Cortex of kidney (tissue), 1 donor: ENCODE measurements around the gene NARS2.
"Not testable (repeated sequence)": the region's sequence is repeated elsewhere in the genome, so short reads cannot be mapped to it uniquely, and the experiment has no call there.

Source experiments
- DNase-seq: peaks from one replicate; lab custom pipeline; 2025; lab: John Stamatoyannopoulos, UW

The NARS2 gene

DNA sequence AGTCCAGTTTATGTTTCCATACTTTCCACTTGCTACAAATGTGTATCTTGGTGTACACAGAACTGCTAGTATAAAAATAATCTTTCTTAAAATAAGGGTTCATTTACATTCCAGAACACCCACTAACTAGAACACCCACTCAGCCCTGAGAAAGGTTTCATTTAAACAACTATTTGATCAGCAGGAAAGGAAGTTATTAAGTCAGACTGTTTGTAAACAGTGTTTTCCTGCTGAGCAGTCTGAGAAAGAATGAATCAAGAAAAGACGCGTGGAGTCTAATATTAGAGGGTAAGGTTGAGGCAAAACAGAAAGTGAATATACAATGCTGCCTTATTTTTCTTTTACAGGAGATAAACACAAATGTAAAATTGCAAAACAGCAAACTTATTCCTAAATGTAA is 32.7 kb downstream of the NARS2 start:
- no peak for DNase-seq

- no peak for DNase-seq
These were observed 33.1 kb downstream of the NARS2 start for GRCh38 chr11:78541537-78541936.

DNA sequence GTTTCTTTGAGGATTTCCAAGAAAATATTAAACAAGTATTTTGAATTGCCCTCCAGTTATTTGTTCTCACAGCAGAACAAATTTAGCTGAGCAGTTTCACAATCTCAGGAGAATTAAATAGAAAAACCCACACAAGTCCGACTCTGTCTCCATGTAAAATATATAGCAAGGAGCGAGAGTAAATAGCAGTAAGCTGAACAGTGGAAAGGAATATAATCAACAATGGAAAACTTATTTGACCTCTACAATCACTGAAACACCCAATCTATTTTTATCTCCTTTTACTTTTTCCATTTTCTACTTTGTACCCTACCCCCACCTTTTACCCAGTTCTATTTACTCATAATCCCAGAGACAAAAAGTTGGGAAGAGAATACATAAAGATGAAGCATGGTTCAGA is 34.4 kb downstream of the NARS2 start:
- no peak for DNase-seq

- no peak for DNase-seq
These were observed 35.2 kb downstream of the NARS2 start for GRCh38 chr11:78539506-78539905.

DNA sequence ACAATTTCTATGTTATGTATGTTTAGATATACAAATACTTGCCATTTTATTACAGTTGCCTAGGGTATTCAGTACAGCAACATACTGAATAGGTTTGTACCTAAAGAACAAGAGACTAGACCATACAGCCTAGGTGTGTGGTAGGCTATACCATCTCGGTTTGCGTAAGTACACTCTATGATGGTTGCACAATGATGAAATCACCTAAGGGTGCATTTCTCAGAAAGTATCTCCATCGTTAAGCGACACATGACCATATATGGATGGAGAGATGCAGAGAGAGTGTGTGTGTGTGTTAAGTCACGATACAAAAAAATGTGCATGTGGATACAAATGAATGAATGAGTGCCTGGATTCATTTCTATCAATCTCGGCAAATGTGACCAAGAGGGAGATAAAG is 37.7 kb downstream of the NARS2 start:
- DNase-seq = no peak

DNA sequence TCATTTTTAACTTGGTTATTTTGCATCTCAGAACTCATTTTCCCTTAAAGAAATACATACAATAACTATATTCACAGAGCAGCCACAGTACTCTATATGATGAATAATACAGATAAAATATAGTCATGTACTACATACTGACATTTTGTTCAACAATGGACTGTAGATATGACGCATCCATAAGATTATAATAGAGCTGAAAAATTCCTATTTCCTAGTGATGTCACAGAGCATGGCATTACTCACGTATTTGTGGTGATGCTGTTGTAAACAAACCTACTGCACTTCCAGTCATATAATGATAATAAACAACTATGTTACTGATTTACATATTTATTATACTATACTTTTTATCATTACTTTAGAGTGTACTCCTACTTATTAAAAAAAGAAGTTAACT is 38.7 kb downstream of the NARS2 start:
- no peak for DNase-seq

GRCh38 chr11:78535027-78535426 is 39.6 kb downstream of the NARS2 start:
- DNase-seq = no peak

GRCh38 chr11:78533399-78533798 is 41.3 kb downstream of the NARS2 start:
- no peak for DNase-seq

- DNase-seq = no peak
These were observed 41.7 kb downstream of the NARS2 start for GRCh38 chr11:78532991-78533390.

DNA sequence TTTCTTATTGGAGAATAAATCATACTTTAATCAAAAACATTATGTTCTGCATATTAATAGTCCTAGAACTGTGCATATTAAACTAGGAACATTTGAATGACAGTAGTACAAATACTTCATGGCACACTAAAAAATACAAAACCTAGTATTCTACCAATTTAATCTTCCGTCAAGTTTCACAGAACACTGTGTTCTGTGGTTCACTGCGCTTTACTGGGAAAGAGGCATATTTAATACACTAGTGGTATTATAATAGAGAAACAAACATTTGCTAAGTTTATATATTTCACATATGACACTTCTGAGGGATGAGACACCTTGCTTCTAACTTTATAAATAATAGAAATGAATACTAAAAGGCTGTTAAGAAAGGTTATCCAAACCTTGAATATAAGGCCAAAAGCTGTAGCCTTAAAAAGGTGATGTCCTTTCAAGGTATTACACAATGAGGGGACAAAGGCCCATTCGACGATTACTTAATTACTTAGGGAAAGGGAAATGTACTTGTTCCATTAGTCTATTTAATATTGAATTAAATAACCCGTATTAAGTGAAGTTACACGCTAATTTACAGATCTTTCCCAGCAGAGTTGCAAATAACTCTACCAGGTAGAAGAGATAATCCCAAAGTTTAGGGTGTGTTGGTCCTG is 48.0 kb downstream of the NARS2 start:
- DNase-seq = no peak

GRCh38 chr11:78525720-78526119 is 48.9 kb downstream of the NARS2 start:
- DNase-seq = no peak

- DNase-seq = no peak
These were observed 54.4 kb downstream of the NARS2 start for GRCh38 chr11:78520230-78520629.

DNA sequence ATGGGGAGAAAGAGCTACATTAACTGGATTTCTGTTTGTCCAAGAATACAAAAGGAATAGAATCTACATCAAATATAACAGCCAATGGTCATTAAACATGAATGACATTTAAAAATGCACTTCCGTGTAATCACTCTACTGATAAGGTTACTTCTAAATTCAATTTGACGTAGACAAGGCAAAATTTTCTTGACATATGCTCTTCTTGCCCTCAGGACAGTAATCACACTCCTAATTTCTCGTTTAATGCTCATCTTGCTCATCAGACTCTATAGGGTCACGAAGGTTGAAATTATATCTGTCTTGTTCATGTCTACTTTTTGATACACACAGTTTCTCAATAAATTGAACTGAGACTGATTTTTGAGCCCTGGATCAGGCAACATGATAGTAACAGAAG is 58.4 kb downstream of the NARS2 start:
- DNase-seq = no peak

GRCh38 chr11:78514922-78515502 is 59.7 kb downstream of the NARS2 start:
- DNase-seq = no peak

GRCh38 chr11:78513085-78513484 is 61.6 kb downstream of the NARS2 start:
- DNase-seq = not testable (repeated sequence)

DNA sequence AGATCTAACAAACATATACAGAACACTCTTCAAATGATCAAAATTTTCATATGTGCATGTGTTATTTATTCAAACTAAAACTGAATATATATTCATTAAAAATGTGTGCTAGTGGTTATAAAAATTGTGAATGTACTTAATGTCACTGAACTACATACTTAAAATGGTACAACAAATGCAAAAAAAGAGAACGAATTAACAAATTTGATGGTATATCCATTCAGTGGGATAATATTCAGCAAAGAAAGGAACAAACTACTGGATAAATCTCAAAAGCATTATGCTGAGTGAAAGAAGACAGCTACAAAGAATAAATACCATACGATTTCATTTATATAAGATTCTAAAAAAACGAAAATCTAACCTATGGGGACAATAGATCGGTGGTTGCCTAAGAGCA is 64.1 kb downstream of the NARS2 start:
- no peak for DNase-seq

- DNase-seq = no peak
These were observed 64.6 kb downstream of the NARS2 start for GRCh38 chr11:78510025-78510596.

DNA sequence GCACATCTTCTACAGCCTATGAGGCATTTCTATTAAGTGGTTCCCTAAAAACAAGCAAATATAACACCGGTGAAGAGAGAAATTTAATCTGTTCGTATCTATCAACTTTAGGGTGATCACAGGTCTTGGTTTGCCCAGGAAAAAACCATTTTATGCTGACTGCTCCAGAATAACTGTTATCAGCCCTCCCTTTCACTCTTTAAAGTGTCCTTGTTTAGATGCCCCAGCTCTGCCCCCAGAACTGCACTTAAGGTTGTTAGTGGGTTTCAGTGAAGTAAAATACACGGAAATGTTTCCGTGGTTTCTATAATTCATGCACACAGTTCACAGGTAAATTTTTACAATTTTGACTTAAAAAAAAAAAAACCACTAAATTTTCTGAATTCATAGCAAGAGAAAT is 70.0 kb downstream of the NARS2 start:
- DNase-seq = no peak

GRCh38 chr11:78504181-78504580 is 70.5 kb downstream of the NARS2 start:
- DNase-seq = no peak

GRCh38 chr11:78499971-78500370 is 74.7 kb downstream of the NARS2 start:
- no peak for DNase-seq

DNA sequence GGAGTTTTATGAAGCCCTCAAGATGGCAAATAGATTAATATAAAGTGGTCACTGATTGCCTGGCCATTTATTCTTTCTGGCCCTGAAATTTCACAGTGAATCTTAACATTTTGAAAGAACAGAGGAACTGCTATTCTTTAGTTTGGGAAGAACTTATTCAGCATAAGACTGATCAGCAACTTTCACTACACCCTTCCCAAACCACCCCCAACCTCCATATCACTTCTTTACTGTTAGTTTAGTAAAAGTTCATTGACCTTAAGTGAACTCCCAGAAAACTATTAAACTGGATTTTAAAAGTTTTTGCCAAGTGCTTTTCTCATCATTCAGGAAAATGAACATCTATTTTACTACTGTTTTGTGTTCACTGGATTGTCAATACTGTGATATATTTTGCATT is 77.4 kb downstream of the NARS2 start:
- DNase-seq = no peak

- no peak for DNase-seq
These were observed 81.2 kb downstream of the NARS2 start for GRCh38 chr11:78493413-78493975.

DNA sequence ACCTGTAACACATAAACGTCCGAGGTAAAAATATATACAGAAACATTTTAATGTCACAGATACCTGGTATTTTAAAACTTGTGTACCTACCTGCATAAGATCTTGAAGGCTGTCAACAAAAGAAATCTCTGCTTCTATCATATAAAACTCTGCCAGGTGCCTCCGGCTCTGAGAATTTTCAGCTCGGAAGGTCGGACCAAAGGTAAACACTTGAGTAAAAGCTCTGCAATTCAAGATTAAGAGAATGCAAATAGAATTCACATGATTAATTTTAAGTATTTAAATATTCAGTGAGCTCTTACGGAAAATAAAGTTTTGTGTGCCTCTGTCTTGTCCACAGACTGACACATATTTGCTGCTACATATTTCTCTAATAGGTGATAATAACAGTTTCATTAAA is 81.7 kb downstream of the NARS2 start:
- DNase-seq = no peak

DNA sequence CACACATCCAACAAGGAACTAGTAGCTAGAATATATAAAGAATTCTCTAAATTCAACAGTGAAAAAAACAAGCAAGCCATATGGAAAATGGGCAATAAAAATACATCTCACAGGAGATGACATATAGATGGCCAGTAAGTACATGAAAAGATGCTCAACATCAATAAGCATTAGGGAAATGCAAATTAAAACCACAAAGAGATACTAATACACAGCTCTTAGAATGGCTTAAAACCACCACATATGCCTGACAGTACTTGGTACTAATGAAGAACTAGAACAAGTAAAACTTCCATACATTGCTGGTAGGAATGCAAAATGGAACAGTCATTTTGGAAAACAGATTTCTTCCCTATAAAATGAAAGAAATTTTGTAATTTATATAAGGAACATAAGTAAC is 85.5 kb downstream of the NARS2 start:
- no peak for DNase-seq
